Measurements from ENCODE around the gene RASSF1.

DNA sequence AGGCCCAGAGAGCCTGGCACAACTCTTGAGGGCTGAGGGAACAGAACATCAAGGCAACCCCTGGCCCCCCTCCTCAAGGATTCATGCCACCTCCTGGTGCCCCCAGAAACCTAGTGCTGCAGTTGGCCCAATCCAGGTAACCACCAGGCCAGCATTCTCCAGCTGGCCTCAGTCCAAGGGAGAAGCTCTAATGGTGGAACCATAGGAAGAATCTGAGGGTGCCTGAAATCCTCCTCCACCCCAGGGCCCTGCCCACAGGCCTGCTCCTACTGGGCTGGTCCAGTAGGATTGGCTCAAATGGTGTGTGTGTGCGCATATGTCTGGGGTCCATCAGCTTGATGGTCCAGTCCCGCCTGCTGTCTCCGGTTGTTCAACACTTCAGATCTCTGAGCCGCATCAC, 25.8 kb downstream of the RASSF1 start:
- TF ChIP-seq GABPA (IDR thresholded peaks at IDR 0.05; ENCODE audit: low read depth) (no peak), EZH2 (IDR thresholded peaks at IDR 0.05; ENCODE audit: borderline replicate concordance, control insufficient read depth, low read depth, low read length) (no peak), TAF1 (IDR thresholded peaks at IDR 0.05; ENCODE audit: borderline replicate concordance, low read depth, low read length) (no peak), RBBP5 (conservative IDR thresholded peaks at IDR 0.05) (no peak), YY1 (IDR thresholded peaks at IDR 0.05; ENCODE audit: low read depth, low read length) (no peak), MTA3 (IDR thresholded peaks at IDR 0.05; ENCODE audit: borderline replicate concordance, low read length) (no peak), HDAC6 (IDR thresholded peaks at IDR 0.05; ENCODE audit: unreplicated experiment) (no peak), SUPT20H (IDR thresholded peaks at IDR 0.05; ENCODE audit: borderline replicate concordance, control insufficient read depth, low read depth, low read length) (no peak), HCFC1 (IDR thresholded peaks at IDR 0.05; ENCODE audit: low read length) (no peak), CBX3 (IDR thresholded peaks at IDR 0.05; ENCODE audit: borderline replicate concordance, low read depth) (no peak), MYB (IDR thresholded peaks at IDR 0.05; ENCODE audit: borderline replicate concordance, low read depth, low read length) (no peak)
- TF ChIP-seq, protein P1, sequence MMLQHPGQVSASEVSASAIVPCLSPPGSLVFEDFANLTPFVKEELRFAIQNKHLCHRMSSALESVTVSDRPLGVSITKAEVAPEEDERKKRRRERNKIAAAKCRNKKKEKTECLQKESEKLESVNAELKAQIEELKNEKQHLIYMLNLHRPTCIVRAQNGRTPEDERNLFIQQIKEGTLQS (IDR thresholded peaks at IDR 0.05; ENCODE audit: borderline replicate concordance, extremely low read depth, low read depth, low read length) = no peak
- TF ChIP-seq, protein P2, sequence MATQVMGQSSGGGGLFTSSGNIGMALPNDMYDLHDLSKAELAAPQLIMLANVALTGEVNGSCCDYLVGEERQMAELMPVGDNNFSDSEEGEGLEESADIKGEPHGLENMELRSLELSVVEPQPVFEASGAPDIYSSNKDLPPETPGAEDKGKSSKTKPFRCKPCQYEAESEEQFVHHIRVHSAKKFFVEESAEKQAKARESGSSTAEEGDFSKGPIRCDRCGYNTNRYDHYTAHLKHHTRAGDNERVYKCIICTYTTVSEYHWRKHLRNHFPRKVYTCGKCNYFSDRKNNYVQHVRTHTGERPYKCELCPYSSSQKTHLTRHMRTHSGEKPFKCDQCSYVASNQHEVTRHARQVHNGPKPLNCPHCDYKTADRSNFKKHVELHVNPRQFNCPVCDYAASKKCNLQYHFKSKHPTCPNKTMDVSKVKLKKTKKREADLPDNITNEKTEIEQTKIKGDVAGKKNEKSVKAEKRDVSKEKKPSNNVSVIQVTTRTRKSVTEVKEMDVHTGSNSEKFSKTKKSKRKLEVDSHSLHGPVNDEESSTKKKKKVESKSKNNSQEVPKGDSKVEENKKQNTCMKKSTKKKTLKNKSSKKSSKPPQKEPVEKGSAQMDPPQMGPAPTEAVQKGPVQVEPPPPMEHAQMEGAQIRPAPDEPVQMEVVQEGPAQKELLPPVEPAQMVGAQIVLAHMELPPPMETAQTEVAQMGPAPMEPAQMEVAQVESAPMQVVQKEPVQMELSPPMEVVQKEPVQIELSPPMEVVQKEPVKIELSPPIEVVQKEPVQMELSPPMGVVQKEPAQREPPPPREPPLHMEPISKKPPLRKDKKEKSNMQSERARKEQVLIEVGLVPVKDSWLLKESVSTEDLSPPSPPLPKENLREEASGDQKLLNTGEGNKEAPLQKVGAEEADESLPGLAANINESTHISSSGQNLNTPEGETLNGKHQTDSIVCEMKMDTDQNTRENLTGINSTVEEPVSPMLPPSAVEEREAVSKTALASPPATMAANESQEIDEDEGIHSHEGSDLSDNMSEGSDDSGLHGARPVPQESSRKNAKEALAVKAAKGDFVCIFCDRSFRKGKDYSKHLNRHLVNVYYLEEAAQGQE (IDR thresholded peaks at IDR 0.05; ENCODE audit: low read depth, low read length) = no peak
- TF ChIP-seq, protein P3, sequence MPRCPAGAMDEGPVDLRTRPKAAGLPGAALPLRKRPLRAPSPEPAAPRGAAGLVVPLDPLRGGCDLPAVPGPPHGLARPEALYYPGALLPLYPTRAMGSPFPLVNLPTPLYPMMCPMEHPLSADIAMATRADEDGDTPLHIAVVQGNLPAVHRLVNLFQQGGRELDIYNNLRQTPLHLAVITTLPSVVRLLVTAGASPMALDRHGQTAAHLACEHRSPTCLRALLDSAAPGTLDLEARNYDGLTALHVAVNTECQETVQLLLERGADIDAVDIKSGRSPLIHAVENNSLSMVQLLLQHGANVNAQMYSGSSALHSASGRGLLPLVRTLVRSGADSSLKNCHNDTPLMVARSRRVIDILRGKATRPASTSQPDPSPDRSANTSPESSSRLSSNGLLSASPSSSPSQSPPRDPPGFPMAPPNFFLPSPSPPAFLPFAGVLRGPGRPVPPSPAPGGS (IDR thresholded peaks at IDR 0.05; ENCODE audit: borderline replicate concordance, insufficient read depth, low read depth, low read length, poor library complexity, severe bottlenecking) = no peak

All from GM12878 (cell line).